Omental fat pad (tissue), 4 donors: Measurements from ENCODE around the gene CCNL2. TPM values are rescaled to one million over a fixed set of nuclear protein-coding genes. Genes with fewer than 3 reads are reported as not detected.
A peak's percentile ranks its signal among the peaks of the same experiment; 100 is the strongest.

ENCODE experiments used
- ATAC-seq: fragments of 150-250 bp; one replicate; pipeline ENCODE4 v1.9.1; 2016; ENCODE audit warnings: mild to moderate bottlenecking, moderate library complexity; ENCODE audit not compliant: low FRiP score
- DNase-seq: peaks from one replicate; pipeline ENCODE4 v3.0.0-alpha.2; 2019; ENCODE audit warnings: low spot score
- CTCF ChIP-seq, 3 donors: fragments of 450-650 bp; IDR thresholded peaks; one replicate each; pipeline ENCODE4 v1.5.1; 2016 to 2017; ENCODE audit warnings: antibody characterized with exemption in 3 of 3, mild to moderate bottlenecking in 3 of 3, moderate library complexity in 2 of 3
- total RNA-seq, 4 donors: library from RNA; depleted of rRNA; stranded (reverse); fragments of >200 nt; gene quantifications; one replicate each; pipeline ENCODE4 v1.1.0, GENCODE V29; 2016

Gene CCNL2
- total RNA-seq, 4 donors from 2014 or later, result 142 to 273 (median 204) TPM

DNA sequence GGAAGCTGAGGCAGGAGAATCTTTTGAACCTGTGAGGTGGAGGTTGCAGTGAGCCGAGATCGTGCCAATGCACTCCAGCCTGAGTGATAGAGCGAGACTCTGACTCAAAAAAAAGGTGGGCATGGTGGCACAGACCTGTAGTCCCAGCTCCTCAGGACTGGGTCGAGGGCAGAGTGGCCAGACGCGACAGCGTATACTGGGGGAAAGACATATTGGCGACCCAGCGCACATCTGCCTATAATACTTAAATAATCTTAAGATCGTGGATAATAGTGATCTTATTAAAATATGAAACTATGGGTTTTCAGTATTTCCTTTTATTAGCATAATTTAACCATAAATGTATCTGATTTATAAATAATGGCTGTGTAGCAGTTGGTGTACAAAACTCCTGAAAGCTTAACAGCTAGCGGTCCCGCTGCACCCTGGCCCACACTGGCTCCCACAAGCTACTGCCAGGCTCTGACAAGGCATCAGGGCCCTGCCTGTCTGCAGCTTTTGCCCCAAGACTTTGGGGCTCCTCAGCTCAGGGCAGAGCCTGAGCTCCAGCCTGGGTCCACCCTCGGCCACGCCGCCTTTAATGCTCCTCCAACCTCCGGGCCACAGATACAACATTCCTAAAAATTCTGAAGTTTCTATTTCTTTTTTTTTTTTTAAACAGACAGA is 21.5 kb downstream of the CCNL2 start:
- DNase-seq, result no peak
- no peak for TF ChIP-seq CTCF (IDR thresholded peaks at IDR 0.05)
- no peak for ATAC-seq

- TF ChIP-seq CTCF (IDR thresholded peaks at IDR 0.05), result no peak
- no peak for ATAC-seq
- no peak for DNase-seq
Measured at GRCh38 chr1:1376551-1377226, 22.4 kb downstream of the CCNL2 start.

DNA sequence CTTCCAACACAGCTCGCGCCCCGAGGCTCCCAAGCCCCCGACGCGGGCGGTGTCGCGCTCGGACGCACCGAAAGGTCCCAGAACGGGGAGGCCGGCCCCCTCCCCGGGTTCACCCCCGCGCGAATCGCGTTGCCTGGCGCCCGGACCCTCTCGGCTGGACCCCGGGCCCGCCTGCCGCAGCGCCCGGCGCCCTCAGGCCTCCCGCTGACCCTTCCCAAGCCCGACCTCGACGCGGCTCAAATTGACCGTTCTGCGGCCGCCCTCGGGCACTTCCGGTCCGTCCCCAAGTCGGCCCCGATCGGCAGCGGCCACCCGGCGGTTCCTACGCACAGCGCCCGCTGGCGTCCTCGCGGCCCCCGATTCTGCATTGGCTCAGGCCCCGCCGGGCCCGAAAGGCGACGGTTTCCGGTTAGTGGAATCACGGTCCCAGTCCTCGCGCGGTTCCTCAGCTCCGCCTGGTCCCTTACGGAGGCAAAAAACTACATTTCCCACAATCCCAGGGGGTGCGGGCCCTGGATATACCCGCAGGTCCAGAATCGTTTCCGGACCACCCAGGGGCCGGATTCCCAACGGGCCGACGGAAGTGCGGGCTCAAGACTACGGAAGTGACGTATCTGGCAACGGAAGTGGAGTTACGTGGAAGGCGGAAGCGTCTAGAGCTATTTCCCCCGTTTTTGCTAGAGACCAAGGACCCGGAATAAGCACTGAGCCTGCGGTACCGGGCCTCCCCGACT is 24.0 kb downstream of the CCNL2 start, which contains the start of gene AURKAIP1:
AURKAIP1 (minus strand) TSS at position 279 of the 734 bp plus-strand sequence. CDS start 451 bp downstream, outside the sequence.
- no peak for TF ChIP-seq CTCF (IDR thresholded peaks at IDR 0.05)
- ATAC-seq, result peak; percentile 93
- DNase-seq, result peak; percentile 91

GRCh38 chr1:1374589-1374928 is 24.6 kb downstream of the CCNL2 start:
- DNase-seq (no peak), ATAC-seq (no peak)
- no peak for TF ChIP-seq CTCF (IDR thresholded peaks at IDR 0.05)

- ATAC-seq (no peak), DNase-seq (no peak)
Measured at GRCh38 chr1:1373815-1374588, 25.1 kb downstream of the CCNL2 start.

More at GRCh38 chr1:1373815-1374588, 25.1 kb downstream of the CCNL2 start:
- TF ChIP-seq CTCF (IDR thresholded peaks at IDR 0.05), result no peak
